ENCODE results near the gene GRIK3.

The GRIK3 gene

GRCh38 chr1:36802018-36802417 is 232.3 kb downstream of the GRIK3 start:
- Histone ChIP-seq H3K27me3 (ENCODE audit: control insufficient read depth, low read length) (no peaks in the 10 kb centered on the region), H3F3A (ENCODE audit: control insufficient read depth, insufficient read depth) (no peaks in the 10 kb centered on the region), H3K36me3 (ENCODE audit: control insufficient read depth, low read length) (no peaks in the 10 kb centered on the region), H4K20me1 (ENCODE audit: control insufficient read depth, insufficient read depth, low read depth, low read length) (no peaks in the 10 kb centered on the region), H3K4me3 (ENCODE audit: low read length) (no peak overlapping the region), H3K27ac (ENCODE audit: low read depth, low read length) (no peak overlapping the region), H3K9me2 (replicated peaks; ENCODE audit: control insufficient read depth, low read length) (no peaks in the 10 kb centered on the region), H3K4me1 (ENCODE audit: control insufficient read depth, low read length) (no peaks in the 10 kb centered on the region), H3K4me2 (ENCODE audit: low read length) (no peak overlapping the region), H3K79me2 (ENCODE audit: control insufficient read depth, low read length) (no peaks in the 10 kb centered on the region), H3K9me3 (ENCODE audit: control insufficient read depth, insufficient read depth, low read length) (no peaks in the 10 kb centered on the region)
- TF ChIP-seq EZH2phosphoT487 (IDR thresholded peaks at IDR 0.05; ENCODE audit: borderline replicate concordance, low read length) (no peak), CTCF (IDR thresholded peaks at IDR 0.05; ENCODE audit: low read depth, low read length, poor library complexity, severe bottlenecking) (no peak)

- H3K79me2 ChIP-seq (ENCODE audit: control insufficient read depth, low read length), result no peaks in the 10 kb centered on the region
- H3K9me3 ChIP-seq (ENCODE audit: control insufficient read depth, insufficient read depth, low read length), result no peaks in the 10 kb centered on the region
- H3K4me3 ChIP-seq (ENCODE audit: low read length), result no peak overlapping the region
- no peaks in the 10 kb centered on the region for H3F3A ChIP-seq (ENCODE audit: control insufficient read depth, insufficient read depth)
- H4K20me1 ChIP-seq (ENCODE audit: control insufficient read depth, insufficient read depth, low read depth, low read length), result no peaks in the 10 kb centered on the region
- no peaks in the 10 kb centered on the region for H3K27me3 ChIP-seq (ENCODE audit: control insufficient read depth, low read length)
- H3K36me3 ChIP-seq (ENCODE audit: control insufficient read depth, low read length), result no peaks in the 10 kb centered on the region
- no peaks in the 10 kb centered on the region for H3K9me2 ChIP-seq (replicated peaks; ENCODE audit: control insufficient read depth, low read length)
- no peak for TF ChIP-seq CTCF (IDR thresholded peaks at IDR 0.05; ENCODE audit: low read depth, low read length, poor library complexity, severe bottlenecking)
- H3K27ac ChIP-seq (ENCODE audit: low read depth, low read length), result no peak overlapping the region
- H3K4me1 ChIP-seq (ENCODE audit: control insufficient read depth, low read length), result no peaks in the 10 kb centered on the region
- H3K4me2 ChIP-seq (ENCODE audit: low read length), result no peak overlapping the region
Observed at GRCh38 chr1:36797761-36798160, 236.6 kb downstream of the GRIK3 start.

GRCh38 chr1:36796733-36797132 is 237.6 kb downstream of the GRIK3 start:
- H3K36me3 ChIP-seq (ENCODE audit: control insufficient read depth, low read length), result no peaks in the 10 kb centered on the region
- no peak overlapping the region for H3K27ac ChIP-seq (ENCODE audit: low read depth, low read length)
- no peaks in the 10 kb centered on the region for H3K79me2 ChIP-seq (ENCODE audit: control insufficient read depth, low read length)
- no peaks in the 10 kb centered on the region for H3K9me2 ChIP-seq (replicated peaks; ENCODE audit: control insufficient read depth, low read length)
- H3K4me1 ChIP-seq (ENCODE audit: control insufficient read depth, low read length), result no peaks in the 10 kb centered on the region
- H3K4me3 ChIP-seq (ENCODE audit: low read length), result no peak overlapping the region
- no peaks in the 10 kb centered on the region for H4K20me1 ChIP-seq (ENCODE audit: control insufficient read depth, insufficient read depth, low read depth, low read length)
- H3K4me2 ChIP-seq (ENCODE audit: low read length), result no peak overlapping the region
- H3K27me3 ChIP-seq (ENCODE audit: control insufficient read depth, low read length), result no peaks in the 10 kb centered on the region
- H3F3A ChIP-seq (ENCODE audit: control insufficient read depth, insufficient read depth), result no peaks in the 10 kb centered on the region
- no peaks in the 10 kb centered on the region for H3K9me3 ChIP-seq (ENCODE audit: control insufficient read depth, insufficient read depth, low read length)
- TF ChIP-seq CTCF (IDR thresholded peaks at IDR 0.05; ENCODE audit: low read depth, low read length, poor library complexity, severe bottlenecking) (no peak), EZH2phosphoT487 (IDR thresholded peaks at IDR 0.05; ENCODE audit: borderline replicate concordance, low read length) (no peak)

GRCh38 chr1:36796106-36796590 is 238.2 kb downstream of the GRIK3 start:
- Histone ChIP-seq H3K4me2 (ENCODE audit: low read length) (no peak overlapping the region), H3K79me2 (ENCODE audit: control insufficient read depth, low read length) (no peaks in the 10 kb centered on the region), H3K9me3 (ENCODE audit: control insufficient read depth, insufficient read depth, low read length) (no peaks in the 10 kb centered on the region), H3K9me2 (replicated peaks; ENCODE audit: control insufficient read depth, low read length) (no peaks in the 10 kb centered on the region), H3F3A (ENCODE audit: control insufficient read depth, insufficient read depth) (no peaks in the 10 kb centered on the region), H4K20me1 (ENCODE audit: control insufficient read depth, insufficient read depth, low read depth, low read length) (no peaks in the 10 kb centered on the region), H3K4me1 (ENCODE audit: control insufficient read depth, low read length) (no peaks in the 10 kb centered on the region), H3K36me3 (ENCODE audit: control insufficient read depth, low read length) (no peaks in the 10 kb centered on the region), H3K27ac (ENCODE audit: low read depth, low read length) (no peak overlapping the region), H3K27me3 (ENCODE audit: control insufficient read depth, low read length) (no peaks in the 10 kb centered on the region), H3K4me3 (ENCODE audit: low read length) (no peak overlapping the region)
- TF ChIP-seq EZH2phosphoT487 (IDR thresholded peaks at IDR 0.05; ENCODE audit: borderline replicate concordance, low read length) (no peak), CTCF (IDR thresholded peaks at IDR 0.05; ENCODE audit: low read depth, low read length, poor library complexity, severe bottlenecking) (no peak)

Data from DOHH2 (cell line).